ENCODE results near the gene SIGLEC1.

SIGLEC1 gene

DNA sequence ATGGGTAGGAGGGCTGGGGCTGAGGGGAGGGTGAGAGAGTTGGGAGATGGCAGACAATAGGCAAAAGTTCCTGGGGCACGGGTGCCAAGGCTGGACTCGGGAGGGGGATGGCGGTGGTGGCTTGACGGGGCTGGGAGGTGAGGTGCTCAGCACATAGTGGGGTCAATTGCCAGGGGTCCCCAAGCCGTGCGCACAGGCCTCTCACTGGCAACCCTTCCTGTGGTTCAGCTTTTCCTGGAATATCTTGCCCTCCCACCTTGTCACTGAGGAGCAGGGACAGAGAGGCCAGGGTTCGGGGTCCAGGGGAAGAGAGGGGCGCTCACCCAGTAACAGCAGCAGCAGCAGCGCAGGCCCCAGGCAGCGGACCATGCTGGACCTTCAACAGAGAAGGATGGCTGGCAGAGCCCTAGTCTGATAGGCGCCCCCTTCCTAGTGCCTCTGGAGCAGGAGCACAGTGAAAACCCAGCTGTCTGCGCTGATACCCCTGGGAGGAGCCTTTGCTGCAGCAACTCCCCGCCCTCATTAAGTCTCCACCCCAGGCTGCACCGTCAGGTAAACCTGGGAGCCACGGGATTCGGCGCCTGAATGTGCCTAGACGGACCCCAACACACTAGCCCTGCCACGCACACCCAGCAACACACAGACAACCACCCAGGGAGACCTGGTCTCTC is 49.2 kb downstream of the SIGLEC1 start, which contains the start of gene GFRA4:
TSS of gene GFRA4 (minus strand) at position 369 of the 671 bp plus-strand sequence. CDS start at position 369, 0 bp downstream.
- ATAC-seq = no peak
- no peak for TF ChIP-seq ARNTL (CRISPR knock-in tag; IDR thresholded peaks at IDR 0.05; ENCODE audit: borderline replicate concordance, low read depth)
- no peak for TF ChIP-seq ZNF70 (CRISPR knock-in tag; IDR thresholded peaks at IDR 0.05)
- TF ChIP-seq, protein P1, sequence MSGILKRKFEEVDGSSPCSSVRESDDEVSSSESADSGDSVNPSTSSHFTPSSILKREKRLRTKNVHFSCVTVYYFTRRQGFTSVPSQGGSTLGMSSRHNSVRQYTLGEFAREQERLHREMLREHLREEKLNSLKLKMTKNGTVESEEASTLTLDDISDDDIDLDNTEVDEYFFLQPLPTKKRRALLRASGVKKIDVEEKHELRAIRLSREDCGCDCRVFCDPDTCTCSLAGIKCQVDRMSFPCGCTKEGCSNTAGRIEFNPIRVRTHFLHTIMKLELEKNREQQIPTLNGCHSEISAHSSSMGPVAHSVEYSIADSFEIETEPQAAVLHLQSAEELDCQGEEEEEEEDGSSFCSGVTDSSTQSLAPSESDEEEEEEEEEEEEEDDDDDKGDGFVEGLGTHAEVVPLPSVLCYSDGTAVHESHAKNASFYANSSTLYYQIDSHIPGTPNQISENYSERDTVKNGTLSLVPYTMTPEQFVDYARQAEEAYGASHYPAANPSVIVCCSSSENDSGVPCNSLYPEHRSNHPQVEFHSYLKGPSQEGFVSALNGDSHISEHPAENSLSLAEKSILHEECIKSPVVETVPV (CRISPR knock-in tag; IDR thresholded peaks at IDR 0.05) = no peak
- TF ChIP-seq ZFP30 (CRISPR knock-in tag; IDR thresholded peaks at IDR 0.05) = no peak
- no peak for TF ChIP-seq TOX (CRISPR knock-in tag; IDR thresholded peaks at IDR 0.05; ENCODE audit: borderline replicate concordance)
- TF ChIP-seq, protein P2, sequence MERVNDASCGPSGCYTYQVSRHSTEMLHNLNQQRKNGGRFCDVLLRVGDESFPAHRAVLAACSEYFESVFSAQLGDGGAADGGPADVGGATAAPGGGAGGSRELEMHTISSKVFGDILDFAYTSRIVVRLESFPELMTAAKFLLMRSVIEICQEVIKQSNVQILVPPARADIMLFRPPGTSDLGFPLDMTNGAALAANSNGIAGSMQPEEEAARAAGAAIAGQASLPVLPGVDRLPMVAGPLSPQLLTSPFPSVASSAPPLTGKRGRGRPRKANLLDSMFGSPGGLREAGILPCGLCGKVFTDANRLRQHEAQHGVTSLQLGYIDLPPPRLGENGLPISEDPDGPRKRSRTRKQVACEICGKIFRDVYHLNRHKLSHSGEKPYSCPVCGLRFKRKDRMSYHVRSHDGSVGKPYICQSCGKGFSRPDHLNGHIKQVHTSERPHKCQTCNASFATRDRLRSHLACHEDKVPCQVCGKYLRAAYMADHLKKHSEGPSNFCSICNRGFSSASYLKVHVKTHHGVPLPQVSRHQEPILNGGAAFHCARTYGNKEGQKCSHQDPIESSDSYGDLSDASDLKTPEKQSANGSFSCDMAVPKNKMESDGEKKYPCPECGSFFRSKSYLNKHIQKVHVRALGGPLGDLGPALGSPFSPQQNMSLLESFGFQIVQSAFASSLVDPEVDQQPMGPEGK (CRISPR knock-in tag; IDR thresholded peaks at IDR 0.05; ENCODE audit: borderline replicate concordance) = no peak
- TF ChIP-seq PPARA (CRISPR knock-in tag; IDR thresholded peaks at IDR 0.05; ENCODE audit: borderline replicate concordance) = no peak
- TF ChIP-seq ZNF8 (CRISPR knock-in tag; IDR thresholded peaks at IDR 0.05) = no peak
- TF ChIP-seq, protein P3, sequence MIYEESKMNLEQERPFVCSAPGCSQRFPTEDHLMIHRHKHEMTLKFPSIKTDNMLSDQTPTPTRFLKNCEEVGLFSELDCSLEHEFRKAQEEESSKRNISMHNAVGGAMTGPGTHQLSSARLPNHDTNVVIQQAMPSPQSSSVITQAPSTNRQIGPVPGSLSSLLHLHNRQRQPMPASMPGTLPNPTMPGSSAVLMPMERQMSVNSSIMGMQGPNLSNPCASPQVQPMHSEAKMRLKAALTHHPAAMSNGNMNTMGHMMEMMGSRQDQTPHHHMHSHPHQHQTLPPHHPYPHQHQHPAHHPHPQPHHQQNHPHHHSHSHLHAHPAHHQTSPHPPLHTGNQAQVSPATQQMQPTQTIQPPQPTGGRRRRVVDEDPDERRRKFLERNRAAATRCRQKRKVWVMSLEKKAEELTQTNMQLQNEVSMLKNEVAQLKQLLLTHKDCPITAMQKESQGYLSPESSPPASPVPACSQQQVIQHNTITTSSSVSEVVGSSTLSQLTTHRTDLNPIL (CRISPR knock-in tag; IDR thresholded peaks at IDR 0.05; ENCODE audit: low read depth) = no peak
- TF ChIP-seq OSR1 (CRISPR knock-in tag; IDR thresholded peaks at IDR 0.05) = no peak
- no peak for TF ChIP-seq ZC3H10 (CRISPR knock-in tag; IDR thresholded peaks at IDR 0.05)
- TF ChIP-seq, protein P4, sequence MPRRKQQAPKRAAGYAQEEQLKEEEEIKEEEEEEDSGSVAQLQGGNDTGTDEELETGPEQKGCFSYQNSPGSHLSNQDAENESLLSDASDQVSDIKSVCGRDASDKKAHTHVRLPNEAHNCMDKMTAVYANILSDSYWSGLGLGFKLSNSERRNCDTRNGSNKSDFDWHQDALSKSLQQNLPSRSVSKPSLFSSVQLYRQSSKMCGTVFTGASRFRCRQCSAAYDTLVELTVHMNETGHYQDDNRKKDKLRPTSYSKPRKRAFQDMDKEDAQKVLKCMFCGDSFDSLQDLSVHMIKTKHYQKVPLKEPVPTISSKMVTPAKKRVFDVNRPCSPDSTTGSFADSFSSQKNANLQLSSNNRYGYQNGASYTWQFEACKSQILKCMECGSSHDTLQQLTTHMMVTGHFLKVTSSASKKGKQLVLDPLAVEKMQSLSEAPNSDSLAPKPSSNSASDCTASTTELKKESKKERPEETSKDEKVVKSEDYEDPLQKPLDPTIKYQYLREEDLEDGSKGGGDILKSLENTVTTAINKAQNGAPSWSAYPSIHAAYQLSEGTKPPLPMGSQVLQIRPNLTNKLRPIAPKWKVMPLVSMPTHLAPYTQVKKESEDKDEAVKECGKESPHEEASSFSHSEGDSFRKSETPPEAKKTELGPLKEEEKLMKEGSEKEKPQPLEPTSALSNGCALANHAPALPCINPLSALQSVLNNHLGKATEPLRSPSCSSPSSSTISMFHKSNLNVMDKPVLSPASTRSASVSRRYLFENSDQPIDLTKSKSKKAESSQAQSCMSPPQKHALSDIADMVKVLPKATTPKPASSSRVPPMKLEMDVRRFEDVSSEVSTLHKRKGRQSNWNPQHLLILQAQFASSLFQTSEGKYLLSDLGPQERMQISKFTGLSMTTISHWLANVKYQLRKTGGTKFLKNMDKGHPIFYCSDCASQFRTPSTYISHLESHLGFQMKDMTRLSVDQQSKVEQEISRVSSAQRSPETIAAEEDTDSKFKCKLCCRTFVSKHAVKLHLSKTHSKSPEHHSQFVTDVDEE (CRISPR knock-in tag; IDR thresholded peaks at IDR 0.05) = no peak
- TF ChIP-seq, protein P5, sequence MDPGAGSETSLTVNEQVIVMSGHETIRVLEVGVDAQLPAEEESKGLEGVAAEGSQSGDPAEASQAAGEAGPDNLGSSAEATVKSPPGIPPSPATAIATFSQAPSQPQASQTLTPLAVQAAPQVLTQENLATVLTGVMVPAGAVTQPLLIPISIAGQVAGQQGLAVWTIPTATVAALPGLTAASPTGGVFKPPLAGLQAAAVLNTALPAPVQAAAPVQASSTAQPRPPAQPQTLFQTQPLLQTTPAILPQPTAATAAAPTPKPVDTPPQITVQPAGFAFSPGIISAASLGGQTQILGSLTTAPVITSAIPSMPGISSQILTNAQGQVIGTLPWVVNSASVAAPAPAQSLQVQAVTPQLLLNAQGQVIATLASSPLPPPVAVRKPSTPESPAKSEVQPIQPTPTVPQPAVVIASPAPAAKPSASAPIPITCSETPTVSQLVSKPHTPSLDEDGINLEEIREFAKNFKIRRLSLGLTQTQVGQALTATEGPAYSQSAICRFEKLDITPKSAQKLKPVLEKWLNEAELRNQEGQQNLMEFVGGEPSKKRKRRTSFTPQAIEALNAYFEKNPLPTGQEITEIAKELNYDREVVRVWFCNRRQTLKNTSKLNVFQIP (CRISPR knock-in tag; IDR thresholded peaks at IDR 0.05; ENCODE audit: borderline replicate concordance, low read depth) = no peak
- no peak for TF ChIP-seq ZNF565 (CRISPR knock-in tag; conservative IDR thresholded peaks at IDR 0.05; ENCODE audit: low read depth)
- TF ChIP-seq GLIS3 (CRISPR knock-in tag; IDR thresholded peaks at IDR 0.05) = no peak

Data from SK-N-SH treated with all-trans-retinoic acid at 6 μM for 48 hours (cell line).